Measurements from ENCODE around the gene GREM1. TPM values are rescaled to one million over a fixed set of nuclear protein-coding genes. Genes with fewer than 3 reads are reported as not detected.
A peak's percentile ranks its signal among the peaks of the same experiment; 100 is the strongest.

Gene GREM1
- total RNA-seq = 0.49 TPM
- long read RNA-seq = 0 reads

DNA sequence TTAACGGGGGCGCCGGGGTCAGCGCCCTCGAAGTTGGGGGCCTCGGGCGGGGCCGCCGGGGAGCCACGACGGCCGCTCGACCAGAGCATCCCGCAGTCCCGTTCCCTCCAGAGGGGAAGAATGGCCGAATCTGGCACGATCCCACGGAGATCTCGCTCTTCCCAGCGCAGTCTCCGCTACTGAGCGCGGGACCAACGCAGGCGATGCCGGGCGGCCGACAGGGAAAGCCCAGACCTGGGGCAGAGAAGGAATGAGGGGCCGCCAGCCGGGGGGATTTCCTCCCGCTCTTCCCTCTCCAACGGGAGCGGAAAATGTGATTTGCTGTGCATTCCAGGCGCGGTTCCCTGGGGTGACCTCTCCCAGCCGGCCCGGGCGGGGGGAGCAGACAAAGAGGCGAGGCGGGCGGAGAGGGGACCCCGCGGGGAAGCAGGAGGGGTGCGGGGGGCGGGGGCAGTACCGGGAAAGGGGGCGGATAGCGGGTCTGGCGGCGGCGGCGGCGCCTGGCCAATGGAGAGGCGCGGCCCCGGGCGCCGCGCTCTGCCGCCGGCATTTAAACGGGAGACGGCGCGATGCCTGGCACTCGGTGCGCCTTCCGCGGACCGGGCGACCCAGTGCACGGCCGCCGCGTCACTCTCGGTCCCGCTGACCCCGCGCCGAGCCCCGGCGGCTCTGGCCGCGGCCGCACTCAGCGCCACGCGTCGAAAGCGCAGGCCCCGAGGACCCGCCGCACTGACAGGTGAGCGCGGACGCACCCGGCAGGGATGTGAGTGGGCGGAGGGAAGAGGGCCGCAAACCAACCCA lies at the start of gene GREM1:
Gene GREM1, plus strand, starts transcription at position 579 of the 801 bp plus-strand sequence. CDS start 12,687 bp downstream, outside the sequence.
- Histone ChIP-seq H3K36me3 (no peaks in the 10 kb centered on the region), H3K4me1 (peaks cover 24% of the 10 kb centered on the region), H3K27me3 (ENCODE audit: low read depth) (peaks cover 99% of the 10 kb centered on the region), H3K4me3 (peak within 1 kb of the TSS; percentile 51), H3K27ac (replicated peaks) (no peak within 1 kb of the TSS), H3K9me3 (replicated peaks) (no peaks in the 10 kb centered on the region)
- TF ChIP-seq, protein P1, sequence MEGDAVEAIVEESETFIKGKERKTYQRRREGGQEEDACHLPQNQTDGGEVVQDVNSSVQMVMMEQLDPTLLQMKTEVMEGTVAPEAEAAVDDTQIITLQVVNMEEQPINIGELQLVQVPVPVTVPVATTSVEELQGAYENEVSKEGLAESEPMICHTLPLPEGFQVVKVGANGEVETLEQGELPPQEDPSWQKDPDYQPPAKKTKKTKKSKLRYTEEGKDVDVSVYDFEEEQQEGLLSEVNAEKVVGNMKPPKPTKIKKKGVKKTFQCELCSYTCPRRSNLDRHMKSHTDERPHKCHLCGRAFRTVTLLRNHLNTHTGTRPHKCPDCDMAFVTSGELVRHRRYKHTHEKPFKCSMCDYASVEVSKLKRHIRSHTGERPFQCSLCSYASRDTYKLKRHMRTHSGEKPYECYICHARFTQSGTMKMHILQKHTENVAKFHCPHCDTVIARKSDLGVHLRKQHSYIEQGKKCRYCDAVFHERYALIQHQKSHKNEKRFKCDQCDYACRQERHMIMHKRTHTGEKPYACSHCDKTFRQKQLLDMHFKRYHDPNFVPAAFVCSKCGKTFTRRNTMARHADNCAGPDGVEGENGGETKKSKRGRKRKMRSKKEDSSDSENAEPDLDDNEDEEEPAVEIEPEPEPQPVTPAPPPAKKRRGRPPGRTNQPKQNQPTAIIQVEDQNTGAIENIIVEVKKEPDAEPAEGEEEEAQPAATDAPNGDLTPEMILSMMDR (IDR thresholded peaks at IDR 0.05; ENCODE audit: borderline replicate concordance) = no peak
- DNase-seq = no peak
- intact Hi-C loops (cut with micrococcal nuclease) = no loop called here

DNA sequence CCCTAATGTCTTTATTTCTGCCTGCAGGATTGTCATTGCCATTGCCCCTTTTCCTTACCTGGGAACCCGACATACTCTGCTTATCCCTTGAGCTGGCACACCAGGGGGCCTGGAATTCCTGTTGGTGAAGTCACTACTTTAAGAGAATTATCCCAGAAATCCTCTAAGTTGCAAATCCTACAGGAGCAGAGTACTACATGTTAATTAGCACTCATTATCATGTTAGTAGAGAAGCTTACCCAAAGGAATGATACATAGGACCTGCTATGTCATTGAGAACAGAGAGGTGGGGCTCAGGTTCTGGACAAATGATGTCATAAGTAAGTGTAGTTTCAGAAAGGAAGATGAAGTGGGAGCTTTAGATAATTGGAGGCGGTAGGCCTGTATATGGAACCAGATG lies 48.9 kb upstream of the GREM1 start:
- intact Hi-C loops (cut with micrococcal nuclease) = loop anchor here (10.0 kb wide), 1 partner anchor 266 kb away; no protein-coding TSS in a partner anchor

DNA sequence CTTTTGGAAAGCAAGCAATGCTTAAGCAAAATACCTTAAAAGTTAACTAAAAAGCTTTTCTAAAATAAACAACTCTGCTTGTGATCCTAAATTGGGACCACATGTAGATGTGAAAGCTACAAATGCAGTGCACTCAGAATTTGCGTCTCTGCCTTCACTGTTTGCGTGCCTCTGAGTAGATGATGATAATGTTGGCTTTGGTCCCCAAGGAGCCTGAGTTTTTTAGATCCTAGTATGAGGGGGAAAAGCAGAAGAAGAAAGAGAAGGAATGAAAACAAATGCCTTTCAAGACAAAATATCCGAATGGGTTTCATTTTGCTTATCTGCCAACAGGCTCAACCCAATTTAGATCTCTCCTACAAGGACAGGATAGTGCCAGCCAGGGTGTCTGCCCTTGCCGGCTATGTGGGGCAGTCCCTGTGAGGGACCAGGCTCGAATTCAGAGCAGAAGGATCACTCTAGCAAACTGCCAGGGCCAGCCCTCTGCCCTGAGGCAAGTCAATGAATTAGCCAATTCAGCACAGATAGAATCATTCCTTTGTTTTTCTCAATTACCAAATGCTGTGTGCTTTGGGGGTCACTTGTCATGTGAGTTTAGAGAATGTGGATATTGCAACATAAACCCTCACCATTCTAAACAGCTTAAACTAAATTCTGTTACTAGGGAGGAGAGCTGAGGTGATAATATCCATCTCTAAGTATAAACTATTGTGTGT lies 47.8 kb upstream of the GREM1 start:
- no peak for DNase-seq
- H3K27ac ChIP-seq (replicated peaks) = no peak overlapping the region
- no peak overlapping the region for H3K4me3 ChIP-seq
- peaks cover 7% of the 10 kb centered on the region for H3K27me3 ChIP-seq (ENCODE audit: low read depth)
- H3K9me3 ChIP-seq (replicated peaks) = no peaks in the 10 kb centered on the region
- H3K4me1 ChIP-seq = no peaks in the 10 kb centered on the region
- intact Hi-C loops (cut with micrococcal nuclease) = loop anchor here (10.0 kb wide), 1 partner anchor 265 kb away; no protein-coding TSS in a partner anchor
- H3K36me3 ChIP-seq = no peaks in the 10 kb centered on the region
- TF ChIP-seq, protein P1 (IDR thresholded peaks at IDR 0.05; ENCODE audit: borderline replicate concordance) = no peak

More for the DNA sequence above, 48.9 kb upstream of the GREM1 start:
- DNase-seq = no peak
- Histone ChIP-seq H3K27ac (replicated peaks) (no peak overlapping the region), H3K4me3 (no peak overlapping the region), H3K4me1 (no peaks in the 10 kb centered on the region), H3K9me3 (replicated peaks) (no peaks in the 10 kb centered on the region), H3K27me3 (ENCODE audit: low read depth) (peaks cover 7% of the 10 kb centered on the region), H3K36me3 (no peaks in the 10 kb centered on the region)
- TF ChIP-seq, protein P1 (IDR thresholded peaks at IDR 0.05; ENCODE audit: borderline replicate concordance) = no peak

DNA sequence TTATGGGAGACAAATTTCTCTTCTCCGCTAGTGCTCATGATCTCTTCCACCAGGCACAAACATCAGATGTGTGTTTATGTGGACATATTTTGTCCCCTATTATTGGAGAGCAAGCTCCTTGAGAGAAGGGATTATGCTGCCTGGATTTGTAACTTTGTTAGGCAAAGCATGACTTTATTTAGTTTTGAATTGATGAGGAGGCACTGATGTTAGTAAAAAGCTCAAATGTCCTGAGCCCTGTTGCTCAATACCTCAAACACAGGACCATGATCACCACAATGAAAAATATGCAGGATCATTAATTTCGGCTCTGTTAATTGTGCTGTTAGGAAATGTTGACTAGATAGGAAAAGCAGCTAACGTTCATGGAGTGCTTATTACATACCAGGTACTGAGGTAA lies 47.2 kb upstream of the GREM1 start:
- no peak overlapping the region for H3K27ac ChIP-seq (replicated peaks)
- H3K4me1 ChIP-seq = no peaks in the 10 kb centered on the region
- H3K4me3 ChIP-seq = no peak overlapping the region
- no peak for DNase-seq
- H3K27me3 ChIP-seq (ENCODE audit: low read depth) = peaks cover 7% of the 10 kb centered on the region
- H3K9me3 ChIP-seq (replicated peaks) = no peaks in the 10 kb centered on the region
- TF ChIP-seq, protein P1 (IDR thresholded peaks at IDR 0.05; ENCODE audit: borderline replicate concordance) = no peak
- intact Hi-C loops (cut with micrococcal nuclease) = no loop called here
- H3K36me3 ChIP-seq = no peaks in the 10 kb centered on the region

DNA sequence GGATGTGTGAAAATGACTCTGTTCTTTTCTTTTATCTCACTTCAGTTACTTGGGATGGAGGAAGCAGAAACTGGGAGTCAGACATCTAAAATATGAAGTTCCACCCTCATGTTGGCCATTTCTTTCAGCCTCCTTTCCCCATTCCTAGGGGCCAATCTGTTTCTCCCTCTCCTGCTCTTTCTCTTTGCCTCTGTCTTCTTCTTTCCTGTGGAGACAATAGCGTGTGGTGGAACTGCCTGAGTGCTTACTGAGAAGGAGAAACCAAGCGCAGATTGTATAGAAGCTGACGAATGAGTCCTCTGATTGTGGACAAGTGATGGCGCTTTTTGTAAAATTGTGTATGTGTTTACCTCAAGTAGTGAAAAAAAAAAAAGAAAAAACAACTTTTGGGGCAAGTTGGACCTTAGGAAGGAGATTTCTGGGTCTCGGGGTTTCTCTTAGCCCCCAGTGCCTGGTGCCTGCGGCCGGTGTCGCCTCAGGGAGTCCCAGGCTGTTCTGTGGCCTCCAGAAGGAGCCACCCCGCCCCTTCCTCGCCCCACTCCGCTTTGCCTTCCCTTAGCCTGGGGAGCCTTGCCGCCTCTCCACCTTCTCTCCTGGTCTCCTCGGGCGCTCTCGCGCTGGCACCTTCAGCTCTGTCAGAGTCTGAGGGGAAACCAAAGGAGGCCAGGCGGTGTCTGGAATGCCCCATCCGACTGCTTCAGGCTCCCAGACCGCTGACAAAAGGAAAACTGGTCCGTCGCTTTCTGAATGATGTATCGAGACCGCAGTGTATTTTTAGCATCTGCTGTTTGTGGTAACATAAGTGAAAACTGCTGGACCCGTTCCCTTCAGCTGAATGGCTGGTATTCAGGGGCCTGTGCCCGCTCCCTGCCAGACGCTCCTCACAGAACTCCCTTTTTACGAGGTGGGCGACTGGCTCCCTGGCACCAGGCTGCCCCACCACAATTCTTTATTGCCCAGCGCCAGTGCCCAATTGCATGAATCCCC lies 46.2 kb upstream of the GREM1 start:
- Histone ChIP-seq H3K4me1 (no peaks in the 10 kb centered on the region), H3K9me3 (replicated peaks) (no peaks in the 10 kb centered on the region), H3K4me3 (no peak overlapping the region), H3K36me3 (no peaks in the 10 kb centered on the region), H3K27me3 (ENCODE audit: low read depth) (peaks cover 7% of the 10 kb centered on the region), H3K27ac (replicated peaks) (no peak overlapping the region)
- intact Hi-C loops (cut with micrococcal nuclease) = no loop called here
- no peak for DNase-seq
- TF ChIP-seq, protein P1 (IDR thresholded peaks at IDR 0.05; ENCODE audit: borderline replicate concordance) = no peak
